OCI-M2 (cell line): Measurements from ENCODE around the gene ADCY10.
"Not testable (repeated sequence)": the region's sequence is repeated elsewhere in the genome, so short reads cannot be mapped to it uniquely, and the experiment has no call there.

ENCODE experiments used
- DNase-seq: peaks from one replicate; lab custom pipeline; 2025; ENCODE audit not compliant: unreplicated experiment; lab: John Stamatoyannopoulos, UW

The ADCY10 gene

GRCh38 chr1:167926486-167926997, 12.6 kb upstream of the ADCY10 start:
- DNase-seq = no peak

DNA sequence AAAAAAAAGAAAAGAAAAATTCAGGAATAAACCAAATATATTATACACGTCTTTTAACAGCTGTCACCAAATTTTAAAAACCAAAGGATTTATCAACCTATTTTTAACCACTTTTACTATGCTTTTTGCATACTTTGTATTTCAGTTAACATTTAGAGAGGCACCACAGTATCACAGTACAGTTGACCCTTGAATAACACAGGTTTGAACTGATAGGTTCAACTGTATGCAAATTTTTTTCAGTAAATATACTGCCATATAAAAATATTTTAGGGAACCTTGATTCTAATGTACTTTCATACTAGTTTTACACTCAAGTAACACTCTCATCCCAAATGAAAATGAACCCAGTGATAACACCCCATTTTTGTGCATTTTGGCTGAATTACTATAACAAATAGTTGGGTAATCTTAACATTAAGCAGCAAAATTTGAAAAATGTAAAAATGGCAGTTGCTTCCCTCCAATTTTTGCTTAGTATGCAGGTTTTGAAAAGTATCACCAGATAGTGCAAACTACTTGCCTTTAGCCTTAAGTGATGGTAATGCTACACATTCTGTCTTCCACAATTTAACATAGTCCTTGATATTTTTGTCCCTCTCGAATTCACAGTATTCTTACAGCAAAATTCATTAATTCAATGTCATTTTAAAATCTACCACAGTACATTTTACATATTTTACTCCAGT, 10.8 kb upstream of the ADCY10 start:
- no peak for DNase-seq

- DNase-seq = no peak
Measured at GRCh38 chr1:167924102-167924501, 10.2 kb upstream of the ADCY10 start.

DNA sequence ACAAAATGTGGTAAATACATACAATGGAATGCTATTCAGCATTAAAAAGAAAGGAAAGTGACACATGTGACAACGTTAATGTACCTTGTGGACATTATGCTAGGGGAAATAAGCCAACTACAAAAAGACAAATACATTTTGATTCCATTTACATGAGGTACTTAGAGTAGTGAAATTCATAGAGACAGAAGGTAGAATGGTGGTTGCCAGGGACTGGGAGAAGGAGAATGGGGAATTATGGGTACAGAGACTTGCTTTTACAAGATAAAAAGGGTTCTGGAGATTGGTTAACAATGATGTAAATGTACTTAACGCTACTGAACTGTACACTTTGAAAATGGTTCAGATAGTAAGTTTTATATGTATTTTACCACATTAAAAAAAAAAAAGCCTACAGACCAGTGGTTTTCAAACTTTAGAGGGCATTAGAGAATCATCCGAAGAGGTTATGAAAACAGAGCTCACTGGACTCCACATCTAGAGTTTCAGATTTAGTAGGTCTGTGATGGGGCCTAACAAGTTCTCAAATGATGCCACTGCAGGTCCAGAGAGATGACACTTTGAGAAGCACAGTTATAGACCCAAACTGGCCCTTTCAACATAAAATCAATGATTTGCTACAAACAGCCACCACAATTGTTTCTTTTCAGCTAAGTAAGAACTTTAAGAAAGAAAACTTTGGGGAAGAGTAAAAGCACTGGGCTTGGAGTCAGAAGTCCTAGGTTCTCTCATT, 9.6 kb upstream of the ADCY10 start:
- no peak for DNase-seq

GRCh38 chr1:167922611-167923074, 8.7 kb upstream of the ADCY10 start:
- DNase-seq = no peak

- DNase-seq = no peak
Measured at GRCh38 chr1:167922023-167922422, 8.1 kb upstream of the ADCY10 start.

DNA sequence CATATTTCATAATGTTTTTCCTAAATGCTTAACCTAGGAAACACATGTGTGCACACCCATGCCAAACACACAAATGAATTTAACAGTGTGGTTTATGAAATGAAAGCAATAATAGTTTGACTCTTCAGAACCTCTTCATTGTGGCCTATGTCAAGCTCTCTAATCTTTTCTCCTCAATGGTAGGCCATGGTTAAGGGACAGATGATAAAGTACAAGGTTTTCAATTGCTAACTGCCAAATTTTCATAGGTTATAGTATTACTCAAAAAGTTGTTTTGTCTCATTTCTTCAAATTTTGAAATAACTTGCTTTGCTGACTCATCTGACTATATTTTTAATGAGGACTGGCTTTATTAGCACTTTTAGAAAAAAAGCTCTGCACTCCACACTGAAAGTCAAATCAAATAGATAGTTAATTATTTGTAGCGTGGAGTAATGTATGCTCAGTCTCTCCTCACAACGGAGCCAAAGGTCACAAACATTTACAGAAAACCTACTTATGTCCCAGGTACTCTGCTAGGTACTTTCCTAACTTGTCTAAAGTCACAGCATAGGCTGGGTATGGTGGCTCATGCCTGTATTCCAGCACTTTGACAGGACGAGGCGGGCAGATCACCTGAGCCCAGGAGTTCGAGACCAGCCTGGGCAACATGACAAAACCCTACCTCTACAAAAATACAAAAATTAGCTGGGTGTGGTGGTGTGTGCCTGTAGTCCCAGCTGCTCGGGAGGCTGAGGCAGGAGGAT, 3.0 kb upstream of the ADCY10 start:
- no peak for DNase-seq

- DNase-seq = no peak
Measured at GRCh38 chr1:167915569-167915968, 1.6 kb upstream of the ADCY10 start.

DNA sequence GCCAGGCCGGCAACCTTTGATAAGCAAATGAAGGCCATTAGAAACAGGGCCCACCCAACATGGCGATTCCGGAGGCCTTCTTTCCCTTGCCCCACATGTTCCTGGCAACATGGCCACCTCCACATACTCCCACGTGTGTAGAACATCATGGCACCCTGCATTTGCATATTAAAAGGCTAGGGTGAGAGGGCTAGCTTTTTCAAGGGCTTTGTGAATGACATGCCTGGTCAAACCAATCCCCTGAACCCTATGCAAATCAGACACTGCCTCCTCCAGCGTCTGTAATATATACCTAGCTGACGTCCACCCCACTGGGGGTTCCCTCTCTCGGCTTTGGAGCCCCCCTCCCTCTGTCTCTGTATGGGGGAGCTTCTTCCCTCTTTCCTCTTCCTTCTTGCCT, 1.6 kb downstream of the ADCY10 start:
- DNase-seq = no peak

- no peak for DNase-seq
Measured at GRCh38 chr1:167911413-167911812, 2.5 kb downstream of the ADCY10 start.

DNA sequence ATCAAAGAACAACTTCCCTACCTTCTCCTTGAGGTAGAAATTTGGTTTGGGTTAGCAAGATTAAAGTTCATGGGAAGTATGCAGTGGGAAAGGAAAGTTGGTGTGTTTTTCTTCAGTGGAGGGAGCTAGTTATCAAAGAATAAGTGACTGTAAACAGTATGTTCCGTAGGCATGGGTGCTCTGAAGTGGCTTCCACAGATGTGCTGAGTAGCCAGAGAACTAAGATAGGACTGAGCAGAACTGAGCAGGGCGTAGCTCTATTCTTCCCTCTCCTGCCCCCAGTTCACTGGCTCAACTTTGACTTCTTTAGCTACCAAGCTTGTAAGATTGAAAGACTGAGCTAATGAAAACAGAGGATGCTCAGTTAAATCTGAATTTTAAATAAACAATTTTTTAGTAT, 3.4 kb downstream of the ADCY10 start:
- no peak for DNase-seq

DNA sequence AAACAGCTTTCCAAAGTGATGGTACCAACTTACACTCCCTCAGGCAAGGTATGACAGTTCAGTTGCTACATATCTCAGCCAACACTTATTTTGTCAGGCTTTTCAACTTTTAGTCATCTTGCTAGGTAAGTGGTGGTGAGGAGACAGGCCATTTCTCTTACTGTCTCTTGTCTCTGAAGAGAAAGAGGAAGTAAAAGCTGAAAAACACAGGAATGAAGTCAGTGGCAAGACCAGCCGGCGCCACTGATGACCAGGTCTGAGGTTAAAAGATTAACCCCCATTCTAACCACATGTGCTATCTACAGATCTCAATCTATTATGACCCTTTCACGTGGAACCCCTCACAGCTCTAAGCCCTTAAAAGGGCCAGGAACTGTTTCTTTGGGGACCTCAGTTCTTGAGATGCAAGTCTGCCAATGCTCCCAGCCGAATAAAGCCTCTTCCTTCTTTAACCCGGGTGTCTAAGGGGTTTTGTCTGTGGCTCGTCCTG, 4.2 kb downstream of the ADCY10 start:
- DNase-seq = peak; percentile 77

GRCh38 chr1:167905671-167906070, 8.3 kb downstream of the ADCY10 start:
- DNase-seq = no peak

DNA sequence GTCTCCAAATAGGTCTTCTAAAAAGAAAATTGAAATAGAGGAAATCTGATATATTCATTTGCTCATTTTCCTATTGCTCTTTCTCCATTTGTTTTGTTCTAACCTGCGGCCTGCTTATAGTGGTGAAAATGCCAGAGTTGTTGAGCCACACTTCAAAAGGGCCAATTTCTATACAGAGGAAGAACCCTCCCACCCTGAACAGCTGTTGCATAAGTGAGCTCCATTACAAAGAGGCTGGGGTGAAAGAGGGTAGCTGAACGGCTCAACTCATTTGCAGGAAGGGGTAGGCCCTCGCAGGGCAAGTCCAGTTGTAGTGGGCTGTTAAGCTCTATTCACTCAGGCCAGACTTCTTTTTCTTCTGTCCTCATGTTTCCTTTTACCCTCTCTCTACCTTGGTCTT, 8.8 kb downstream of the ADCY10 start:
- no peak for DNase-seq

DNA sequence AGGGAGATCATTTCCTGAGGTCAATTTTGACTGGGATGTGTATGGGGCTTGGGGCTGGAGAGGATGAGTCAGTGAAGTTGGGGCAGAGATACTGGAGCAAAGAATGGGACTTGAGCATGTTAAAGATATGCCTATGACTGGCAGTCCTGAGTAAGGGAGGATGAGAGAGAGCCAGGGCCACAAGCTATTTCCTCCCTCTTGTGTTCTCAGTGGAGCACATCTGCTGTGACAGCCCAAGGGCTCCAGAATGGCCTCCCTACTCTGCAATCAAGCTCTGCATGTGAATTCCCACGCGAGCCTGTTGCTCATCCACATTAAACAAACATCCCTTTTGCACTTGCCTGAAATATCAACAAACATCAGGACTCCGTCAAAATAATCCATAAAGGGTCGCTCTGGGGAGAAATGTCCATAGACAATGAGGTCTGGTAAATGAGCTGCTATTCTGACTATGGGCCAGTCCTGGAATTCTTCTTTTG, 9.2 kb downstream of the ADCY10 start:
- peak; percentile 10 for DNase-seq

DNA sequence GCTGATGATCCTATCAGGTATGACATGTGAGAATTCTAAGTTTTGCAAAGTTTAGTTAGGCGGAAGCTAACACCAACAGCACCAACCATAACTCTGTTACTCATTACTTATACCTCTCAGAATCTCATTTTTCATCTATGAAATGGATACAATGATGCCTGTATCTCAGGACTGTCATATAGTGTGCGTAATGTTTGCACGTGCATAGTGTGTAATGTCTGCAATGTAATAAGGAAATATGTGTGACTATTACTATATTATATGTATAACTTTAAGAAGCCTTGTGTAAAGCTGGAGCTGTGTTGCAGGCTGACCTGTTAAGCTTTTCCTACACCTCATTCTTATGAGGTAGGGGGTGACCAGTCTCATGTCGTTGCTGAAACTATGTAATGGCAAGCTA, 13.0 kb downstream of the ADCY10 start:
- DNase-seq = no peak

DNA sequence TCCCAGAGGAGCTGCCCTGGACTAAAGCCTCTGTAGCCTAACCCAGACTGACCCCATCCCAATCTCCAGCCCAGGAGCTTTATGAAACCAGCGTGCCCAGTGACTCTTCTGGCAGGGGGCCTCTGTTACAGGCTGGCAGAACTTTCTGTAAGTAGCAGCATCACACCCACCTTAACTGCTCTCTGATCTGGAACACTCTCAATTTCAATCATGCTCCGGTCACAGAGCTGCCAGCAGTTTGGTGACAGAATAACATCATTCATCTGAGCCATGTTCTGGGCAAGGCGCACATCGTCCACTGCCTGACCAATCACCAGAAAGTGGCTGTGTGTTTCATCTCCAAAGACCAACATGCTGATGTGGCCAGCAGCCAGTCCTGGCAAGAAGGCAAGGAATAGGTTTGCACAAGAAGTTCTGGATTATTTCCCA, 14.7 kb downstream of the ADCY10 start:
- DNase-seq = no peak

DNA sequence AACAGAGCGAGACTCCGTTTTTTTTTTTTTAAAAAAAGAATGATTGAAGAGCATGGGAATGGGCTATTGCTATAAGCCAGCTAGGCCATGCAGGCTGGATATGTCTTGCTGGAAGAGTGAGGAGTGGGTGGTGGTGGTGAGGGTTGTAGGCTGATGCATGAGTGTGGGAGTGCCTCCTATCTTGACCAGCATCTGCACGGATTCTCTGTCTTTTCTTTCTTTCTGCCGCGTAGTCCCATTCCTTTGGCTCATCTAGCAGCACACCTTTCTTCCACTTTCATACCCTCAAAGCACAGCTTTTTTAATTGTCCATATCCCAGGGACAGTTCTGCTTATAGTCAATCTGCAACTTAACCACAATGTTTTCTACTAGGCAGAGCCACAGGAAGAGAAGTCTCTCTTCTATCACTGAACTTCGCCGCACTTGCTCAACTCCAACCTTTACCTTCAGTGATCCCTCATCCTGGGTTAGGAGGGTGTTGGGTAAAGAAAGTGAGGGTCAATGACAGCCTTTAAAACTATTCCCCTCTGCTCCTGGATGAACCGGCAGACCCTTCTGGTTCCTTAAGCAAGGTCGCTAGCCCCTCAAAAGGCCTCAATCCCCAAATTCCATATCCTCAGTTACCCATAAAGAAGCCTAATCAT, 15.2 kb downstream of the ADCY10 start:
- DNase-seq = no peak

GRCh38 chr1:167893798-167894197, 20.1 kb downstream of the ADCY10 start:
- DNase-seq = no peak

DNA sequence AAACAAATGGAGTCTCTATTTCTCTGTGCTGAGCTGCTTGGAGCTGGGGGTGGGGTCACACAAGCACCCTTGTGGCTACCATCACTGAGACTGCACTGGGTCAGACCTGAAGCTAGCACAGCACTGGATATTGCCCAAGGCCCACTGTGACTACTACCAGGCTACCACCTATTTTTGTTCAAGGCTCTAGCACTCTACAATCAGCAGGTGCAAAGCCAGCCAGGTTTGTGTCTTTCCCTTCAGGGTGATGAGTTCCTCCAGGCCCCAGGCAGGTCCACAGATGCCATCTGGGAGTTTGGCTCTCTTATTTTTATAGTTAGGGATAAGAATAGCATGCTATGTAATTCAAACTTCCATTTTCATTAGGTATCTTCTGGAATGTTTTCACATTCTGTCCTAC, 23.5 kb downstream of the ADCY10 start:
- no peak for DNase-seq

DNA sequence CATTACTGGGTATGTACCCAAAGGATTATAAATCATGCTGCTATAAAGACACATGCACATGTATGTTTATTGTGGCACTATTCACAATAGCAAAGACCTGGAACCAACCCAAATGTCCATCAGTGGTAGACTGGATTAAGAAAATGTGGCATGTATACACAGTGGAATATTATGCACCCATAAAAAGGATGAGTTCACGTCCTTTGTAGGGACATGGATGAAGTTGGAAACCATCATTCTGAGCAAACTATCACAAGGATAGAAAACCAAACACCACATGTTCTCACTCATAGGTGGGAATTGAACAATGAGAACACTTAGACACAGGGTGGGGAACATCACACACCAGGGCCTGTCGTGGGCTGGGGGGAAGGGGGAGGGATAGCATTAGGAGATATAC, 26.7 kb downstream of the ADCY10 start:
- DNase-seq = not testable (repeated sequence)
